Measurements from ENCODE around the gene RPS6KA5. TPM values are rescaled to one million over a fixed set of nuclear protein-coding genes. Genes with fewer than 3 reads are reported as not detected.

RPS6KA5 gene
- polyA plus RNA-seq, 2 of the 4 experiments (the other 2 are of a cell fraction), result 2.2 to 4.1 TPM

DNA sequence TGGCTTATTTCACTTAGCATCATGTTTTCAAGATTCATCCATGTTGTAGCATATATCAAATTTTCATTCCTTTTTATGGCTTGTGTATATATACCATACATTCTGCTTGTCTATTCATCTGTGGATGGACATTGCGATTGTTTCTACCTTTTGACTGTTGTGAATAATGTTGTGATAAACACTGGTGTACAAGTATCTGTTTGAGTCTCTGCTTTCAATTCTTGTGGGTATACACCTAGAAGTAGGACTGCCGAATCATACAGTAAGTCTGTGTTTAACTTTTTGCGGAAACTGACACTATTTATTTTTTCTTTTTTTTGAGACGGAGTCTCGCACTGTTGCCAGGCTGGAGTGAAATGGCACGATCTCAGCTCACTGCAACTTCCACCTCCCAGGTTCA is 19.6 kb upstream of the RPS6KA5 start:
- Histone ChIP-seq H3K4me1 (no peaks in the 10 kb centered on the region), H3K9me3 (no peaks in the 10 kb centered on the region), H3K4me3 (no peak overlapping the region), H3K4me2 (no peak overlapping the region), H3K27ac (no peak overlapping the region)
- ATAC-seq (no peak), FAIRE-seq (no peak), DNase-seq (ENCODE audit: low read depth in 1 of 2, low spot score in 1 of 2) (no peak)
- ChIA-PET CTCF (interaction anchor here (0.6 to 1.0 kb wide), 3 partner anchors 13 to 177 kb away, joined by 3 to 4 read pairs (median 3); no protein-coding TSS in a partner anchor), POLR2A (no interaction called here)
- WGBS (ENCODE audit: missing lambda C conversion rate), result 86% methylated on average over 6 of the region's 6 CpGs
- no peak for TF ChIP-seq POLR2AphosphoS2 (conservative IDR thresholded peaks at IDR 0.05; ENCODE audit: low read length)
- no peak for TF ChIP-seq HOXB13 (CRISPR knock-in tag; IDR thresholded peaks at IDR 0.05; ENCODE audit: low read depth)
- TF ChIP-seq POLR2A (IDR thresholded peaks at IDR 0.05; ENCODE audit: low read length), result no peak
- TF ChIP-seq, protein P1, sequence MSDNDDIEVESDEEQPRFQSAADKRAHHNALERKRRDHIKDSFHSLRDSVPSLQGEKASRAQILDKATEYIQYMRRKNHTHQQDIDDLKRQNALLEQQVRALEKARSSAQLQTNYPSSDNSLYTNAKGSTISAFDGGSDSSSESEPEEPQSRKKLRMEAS (IDR thresholded peaks at IDR 0.05), result no peak
- TF ChIP-seq SREBF2 (IDR thresholded peaks at IDR 0.05), result no peak
- TF ChIP-seq RARB (CRISPR knock-in tag; IDR thresholded peaks at IDR 0.05), result no peak
- no peak for TF ChIP-seq HOXB5 (CRISPR knock-in tag; IDR thresholded peaks at IDR 0.05)
- TF ChIP-seq, protein P2, sequence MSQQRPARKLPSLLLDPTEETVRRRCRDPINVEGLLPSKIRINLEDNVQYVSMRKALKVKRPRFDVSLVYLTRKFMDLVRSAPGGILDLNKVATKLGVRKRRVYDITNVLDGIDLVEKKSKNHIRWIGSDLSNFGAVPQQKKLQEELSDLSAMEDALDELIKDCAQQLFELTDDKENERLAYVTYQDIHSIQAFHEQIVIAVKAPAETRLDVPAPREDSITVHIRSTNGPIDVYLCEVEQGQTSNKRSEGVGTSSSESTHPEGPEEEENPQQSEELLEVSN (IDR thresholded peaks at IDR 0.05; ENCODE audit: borderline replicate concordance, low read depth), result no peak
- no peak for TF ChIP-seq HEYL (CRISPR knock-in tag; IDR thresholded peaks at IDR 0.05)
- TF ChIP-seq RAD21 (conservative IDR thresholded peaks at IDR 0.05 in 1 of 2, IDR thresholded peaks at IDR 0.05 in 1 of 2), result no peak
- TF ChIP-seq KDM5A (IDR thresholded peaks at IDR 0.05), result no peak
- no peak for TF ChIP-seq TP53 (CRISPR knock-in tag; IDR thresholded peaks at IDR 0.05)
- TF ChIP-seq GATA3 (IDR thresholded peaks at IDR 0.05; ENCODE audit: borderline replicate concordance), result no peak

DNA sequence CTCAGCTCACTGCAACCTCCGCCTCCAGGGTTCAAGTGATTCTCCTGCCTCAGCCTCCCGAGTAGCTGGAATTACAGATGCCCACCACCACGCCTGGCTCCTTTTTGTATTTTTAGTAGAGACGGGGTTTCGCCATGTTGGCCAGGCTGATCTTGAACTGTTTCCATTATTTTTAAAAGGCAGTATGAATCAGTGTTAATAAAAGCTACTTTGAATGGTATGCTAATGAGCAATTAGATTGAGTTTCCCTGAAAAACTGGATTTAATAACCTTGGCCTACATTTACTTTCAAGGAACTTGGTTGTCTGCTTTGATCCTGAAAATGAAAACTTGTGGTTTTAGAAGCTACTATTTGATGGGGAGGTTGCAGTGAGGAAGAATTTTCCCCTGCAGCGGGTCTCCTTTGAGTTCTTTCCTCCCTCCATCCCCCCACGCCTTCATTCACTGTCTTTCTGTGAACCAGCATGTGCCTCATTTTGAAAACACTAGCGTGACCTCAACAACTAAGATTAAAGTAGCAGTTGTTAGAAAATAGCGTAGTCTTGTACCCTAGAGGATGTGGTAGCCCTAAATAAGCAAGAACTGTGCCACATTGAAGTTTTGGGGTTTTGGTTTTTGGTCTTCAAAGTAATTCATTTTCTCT is 17.8 kb upstream of the RPS6KA5 start:
- no peak for FAIRE-seq
- Histone ChIP-seq H3K4me1 (no peaks in the 10 kb centered on the region), H3K9me3 (no peaks in the 10 kb centered on the region), H3K27ac (no peak overlapping the region), H3K4me2 (no peak overlapping the region), H3K4me3 (no peak overlapping the region)
- POLR2A ChIA-PET, result interaction anchor here (0.8 kb wide), 1 partner anchor 17 kb away, joined by 3 read pairs; no protein-coding TSS in a partner anchor
- no peak for DNase-seq (ENCODE audit: low read depth in 1 of 2, low spot score in 1 of 2)
- CTCF ChIA-PET, result interaction anchor here (0.6 to 1.8 kb wide), 5 partner anchors 13 to 344 kb away, joined by 3 to 6 read pairs (median 4); partner anchors contain the start of gene RPS6KA5
- no peak for TF ChIP-seq MAFK (IDR thresholded peaks at IDR 0.05; ENCODE audit: partially characterized antibody)
- WGBS (ENCODE audit: missing lambda C conversion rate), result 89% methylated on average over 9 of the region's 9 CpGs
- ATAC-seq, result no peak

DNA sequence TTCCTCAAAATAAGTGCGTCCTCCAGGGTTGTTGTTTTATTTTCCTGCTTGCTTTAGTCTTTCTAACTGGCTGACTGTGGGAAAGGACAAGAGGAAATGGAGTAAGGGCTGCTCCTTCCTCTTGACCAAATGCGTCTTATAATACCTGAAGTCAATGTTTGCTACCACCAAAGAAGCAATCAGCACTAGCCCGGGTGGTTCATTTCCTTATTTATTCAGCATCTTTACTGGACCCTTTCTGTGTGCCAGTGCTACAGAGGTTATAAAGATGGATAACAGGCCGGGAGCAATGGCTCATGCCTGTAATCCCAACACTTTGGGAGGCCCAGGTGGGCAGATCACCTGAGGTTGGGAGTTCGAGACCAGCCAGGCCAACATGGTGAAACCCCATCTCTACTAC is 15.1 kb upstream of the RPS6KA5 start:
- TF ChIP-seq, protein P3, sequence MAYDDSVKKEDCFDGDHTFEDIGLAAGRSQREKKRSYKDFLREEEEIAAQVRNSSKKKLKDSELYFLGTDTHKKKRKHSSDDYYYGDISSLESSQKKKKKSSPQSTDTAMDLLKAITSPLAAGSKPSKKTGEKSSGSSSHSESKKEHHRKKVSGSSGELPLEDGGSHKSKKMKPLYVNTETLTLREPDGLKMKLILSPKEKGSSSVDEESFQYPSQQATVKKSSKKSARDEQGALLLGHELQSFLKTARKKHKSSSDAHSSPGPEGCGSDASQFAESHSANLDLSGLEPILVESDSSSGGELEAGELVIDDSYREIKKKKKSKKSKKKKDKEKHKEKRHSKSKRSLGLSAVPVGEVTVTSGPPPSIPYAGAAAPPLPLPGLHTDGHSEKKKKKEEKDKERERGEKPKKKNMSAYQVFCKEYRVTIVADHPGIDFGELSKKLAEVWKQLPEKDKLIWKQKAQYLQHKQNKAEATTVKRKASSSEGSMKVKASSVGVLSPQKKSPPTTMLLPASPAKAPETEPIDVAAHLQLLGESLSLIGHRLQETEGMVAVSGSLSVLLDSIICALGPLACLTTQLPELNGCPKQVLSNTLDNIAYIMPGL (CRISPR knock-in tag; IDR thresholded peaks at IDR 0.05; ENCODE audit: borderline replicate concordance), result no peak
- TF ChIP-seq MYC (IDR thresholded peaks at IDR 0.05; ENCODE audit: borderline replicate concordance, low read length) (no peak), ZNF302 (CRISPR knock-in tag; IDR thresholded peaks at IDR 0.05) (no peak), CBX8 (IDR thresholded peaks at IDR 0.05) (no peak), ZFP36 (IDR thresholded peaks at IDR 0.05; ENCODE audit: borderline replicate concordance, partially characterized antibody) (no peak), CHD4 (IDR thresholded peaks at IDR 0.05; ENCODE audit: borderline replicate concordance) (no peak), FOSL2 (IDR thresholded peaks at IDR 0.05) (no peak), FOSL2 (CRISPR knock-in tag; IDR thresholded peaks at IDR 0.05) (no peak), FOXS1 (CRISPR knock-in tag; IDR thresholded peaks at IDR 0.05) (no peak), FOSB (CRISPR knock-in tag; IDR thresholded peaks at IDR 0.05) (no peak), MAZ (IDR thresholded peaks at IDR 0.05; ENCODE audit: borderline replicate concordance, low read depth, low read length) (no peak), HOXB13 (CRISPR knock-in tag; IDR thresholded peaks at IDR 0.05; ENCODE audit: low read depth) (no peak), EHF (CRISPR knock-in tag; IDR thresholded peaks at IDR 0.05) (no peak)
- TF ChIP-seq, protein P1 (IDR thresholded peaks at IDR 0.05), result no peak
- ChIA-PET CTCF (no interaction called here), POLR2A (interaction anchor here (0.7 kb wide), 1 partner anchor 316 kb away, joined by 5 read pairs; no protein-coding TSS in a partner anchor)
- no peak for DNase-seq (ENCODE audit: low read depth in 1 of 2, low spot score in 1 of 2)
- Histone ChIP-seq H3K4me2 (no peak overlapping the region), H3K4me1 (no peaks in the 10 kb centered on the region), H3K27ac (no peak overlapping the region), H3K9me3 (peaks cover 5% of the 10 kb centered on the region; the same call in 2 of the 3 replicates), H3K4me3 (no peak overlapping the region)
- no peak for FAIRE-seq
- 69% methylated on average over 5 of the region's 5 CpGs for WGBS (ENCODE audit: missing lambda C conversion rate)
- no peak for ATAC-seq
